Measurements from ENCODE around the gene NEUROD2.

NEUROD2 gene

GRCh38 chr17:39625198-39625785 lies 17.6 kb upstream of the NEUROD2 start:
- TF ChIP-seq CTCF (IDR thresholded peaks at IDR 0.05) = no peak
- H2AFZ ChIP-seq = no peak overlapping the region
- no peaks in the 10 kb centered on the region for H3K36me3 ChIP-seq (ENCODE audit: control insufficient read depth, insufficient read depth, low read length)
- H3K79me2 ChIP-seq = no peaks in the 10 kb centered on the region
- H3K27me3 ChIP-seq (ENCODE audit: control insufficient read depth, insufficient read depth, low read length) = peaks cover 3% of the 10 kb centered on the region
- no peak overlapping the region for H3K9ac ChIP-seq
- H3K4me1 ChIP-seq = peaks cover 6% of the 10 kb centered on the region
- H3K4me3 ChIP-seq (ENCODE audit: low read depth, low read length) = no peak overlapping the region
- no peaks in the 10 kb centered on the region for H3K9me3 ChIP-seq (ENCODE audit: control insufficient read depth, low read length)
- H3K27ac ChIP-seq = no peak overlapping the region
- no peak overlapping the region for H3K4me2 ChIP-seq (ENCODE audit: low read length)

DNA sequence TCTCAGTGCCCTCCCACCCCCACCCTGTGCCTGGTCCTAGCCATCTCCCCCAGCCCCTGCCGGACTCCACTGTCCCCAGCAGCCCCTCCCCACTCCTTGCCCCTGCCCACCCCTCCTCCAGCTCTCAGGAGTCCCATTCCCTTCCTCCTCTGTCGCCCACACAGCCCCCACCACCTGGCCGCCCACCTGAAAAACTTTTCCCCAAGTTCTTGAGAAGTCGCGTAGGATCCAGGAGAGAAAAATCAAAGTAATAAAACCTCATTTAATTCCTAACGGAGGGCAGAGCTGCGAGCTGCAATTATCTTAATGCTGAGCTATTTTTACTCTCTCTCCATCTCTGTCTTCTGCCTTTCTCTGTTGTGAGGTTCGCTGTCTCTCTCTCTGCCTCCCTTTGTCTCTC lies 16.6 kb upstream of the NEUROD2 start:
- TF ChIP-seq CTCF (IDR thresholded peaks at IDR 0.05) = no peak
- H3K9me3 ChIP-seq (ENCODE audit: control insufficient read depth, low read length) = no peaks in the 10 kb centered on the region
- H3K4me1 ChIP-seq = peaks cover 6% of the 10 kb centered on the region
- H3K27ac ChIP-seq = no peak overlapping the region
- no peak overlapping the region for H3K4me3 ChIP-seq (ENCODE audit: low read depth, low read length)
- no peak overlapping the region for H3K9ac ChIP-seq
- H3K79me2 ChIP-seq = no peaks in the 10 kb centered on the region
- peaks cover 3% of the 10 kb centered on the region for H3K27me3 ChIP-seq (ENCODE audit: control insufficient read depth, insufficient read depth, low read length)
- H3K4me2 ChIP-seq (ENCODE audit: low read length) = no peak overlapping the region
- no peak overlapping the region for H2AFZ ChIP-seq
- H3K36me3 ChIP-seq (ENCODE audit: control insufficient read depth, insufficient read depth, low read length) = no peaks in the 10 kb centered on the region

- Histone ChIP-seq H3K4me2 (ENCODE audit: low read length) (no peak overlapping the region), H3K4me3 (ENCODE audit: low read depth, low read length) (no peak overlapping the region), H3K27ac (no peak overlapping the region), H3K36me3 (ENCODE audit: control insufficient read depth, insufficient read depth, low read length) (no peaks in the 10 kb centered on the region), H2AFZ (no peak overlapping the region), H3K27me3 (ENCODE audit: control insufficient read depth, insufficient read depth, low read length) (peaks cover 3% of the 10 kb centered on the region), H3K9ac (no peak overlapping the region), H3K79me2 (no peaks in the 10 kb centered on the region), H3K4me1 (peaks cover 10% of the 10 kb centered on the region), H3K9me3 (ENCODE audit: control insufficient read depth, low read length) (no peaks in the 10 kb centered on the region)
- TF ChIP-seq CTCF (IDR thresholded peaks at IDR 0.05) = peak; percentile 97
Observed at GRCh38 chr17:39623356-39623950, 15.7 kb upstream of the NEUROD2 start.

- Histone ChIP-seq H3K36me3 (ENCODE audit: control insufficient read depth, insufficient read depth, low read length) (no peaks in the 10 kb centered on the region), H3K27me3 (ENCODE audit: control insufficient read depth, insufficient read depth, low read length) (peaks cover 3% of the 10 kb centered on the region), H3K79me2 (no peaks in the 10 kb centered on the region), H3K4me1 (peaks cover 13% of the 10 kb centered on the region), H3K9ac (no peak overlapping the region), H2AFZ (peak overlapping the region; percentile 59), H3K4me3 (ENCODE audit: low read depth, low read length) (no peak overlapping the region), H3K9me3 (ENCODE audit: control insufficient read depth, low read length) (no peaks in the 10 kb centered on the region), H3K27ac (no peak overlapping the region), H3K4me2 (ENCODE audit: low read length) (peak overlapping the region; percentile 29)
- TF ChIP-seq CTCF (IDR thresholded peaks at IDR 0.05) = no peak
Observed at GRCh38 chr17:39622380-39623006, 14.8 kb upstream of the NEUROD2 start.

Data from parathyroid adenoma (tissue), 2 donors.